ENCODE measurements around the gene FOS.

Gene FOS

GRCh38 chr14:75238756-75239455 is 39.7 kb upstream of the FOS start:
- WGBS: 70% methylated on average over 11 of the region's 11 CpGs
- Histone ChIP-seq H3K27me3 (ENCODE audit: insufficient read depth, low read length) (no peaks in the 10 kb centered on the region), H3K4me3 (ENCODE audit: low read length) (no peak overlapping the region), H3K9me3 (ENCODE audit: insufficient read depth, low read depth, low read length) (no peaks in the 10 kb centered on the region), H3K27ac (ENCODE audit: low read depth, low read length) (no peak overlapping the region), H3K9ac (ENCODE audit: low read depth, low read length) (no peak overlapping the region), H3K4me1 (ENCODE audit: insufficient read depth, low read length) (no peaks in the 10 kb centered on the region), H3K36me3 (ENCODE audit: insufficient read depth, low read length) (no peaks in the 10 kb centered on the region)

GRCh38 chr14:75240781-75241180 is 37.8 kb upstream of the FOS start:
- Histone ChIP-seq H3K4me3 (ENCODE audit: low read length) (no peak overlapping the region), H3K27ac (ENCODE audit: low read depth, low read length) (no peak overlapping the region), H3K27me3 (ENCODE audit: insufficient read depth, low read length) (no peaks in the 10 kb centered on the region), H3K9me3 (ENCODE audit: insufficient read depth, low read depth, low read length) (no peaks in the 10 kb centered on the region), H3K9ac (ENCODE audit: low read depth, low read length) (no peak overlapping the region), H3K36me3 (ENCODE audit: insufficient read depth, low read length) (no peaks in the 10 kb centered on the region), H3K4me1 (ENCODE audit: insufficient read depth, low read length) (no peaks in the 10 kb centered on the region)
- WGBS: 94% methylated on average over 6 of the region's 6 CpGs

GRCh38 chr14:75242546-75243273 is 35.9 kb upstream of the FOS start:
- H3K4me1 ChIP-seq (ENCODE audit: insufficient read depth, low read length): no peaks in the 10 kb centered on the region
- no peaks in the 10 kb centered on the region for H3K27me3 ChIP-seq (ENCODE audit: insufficient read depth, low read length)
- H3K27ac ChIP-seq (ENCODE audit: low read depth, low read length): no peak overlapping the region
- 71% methylated on average over 12 of the region's 12 CpGs for WGBS
- no peak overlapping the region for H3K4me3 ChIP-seq (ENCODE audit: low read length)
- no peaks in the 10 kb centered on the region for H3K36me3 ChIP-seq (ENCODE audit: insufficient read depth, low read length)
- H3K9me3 ChIP-seq (ENCODE audit: insufficient read depth, low read depth, low read length): no peaks in the 10 kb centered on the region
- no peak overlapping the region for H3K9ac ChIP-seq (ENCODE audit: low read depth, low read length)

GRCh38 chr14:75244121-75244520 is 34.5 kb upstream of the FOS start:
- Histone ChIP-seq H3K36me3 (ENCODE audit: insufficient read depth, low read length) (no peaks in the 10 kb centered on the region), H3K4me3 (ENCODE audit: low read length) (no peak overlapping the region), H3K27ac (ENCODE audit: low read depth, low read length) (no peak overlapping the region), H3K27me3 (ENCODE audit: insufficient read depth, low read length) (no peaks in the 10 kb centered on the region), H3K9me3 (ENCODE audit: insufficient read depth, low read depth, low read length) (no peaks in the 10 kb centered on the region), H3K9ac (ENCODE audit: low read depth, low read length) (no peak overlapping the region), H3K4me1 (ENCODE audit: insufficient read depth, low read length) (0 out of 2 replicates have a peak, but pooled peaks cover under 1% of the 10 kb centered on the region)
- 95% methylated on average over 5 of the region's 5 CpGs for whole genome bisulfite sequencing

GRCh38 chr14:75246546-75247285 is 31.9 kb upstream of the FOS start:
- WGBS: 96% methylated on average over 7 of the region's 7 CpGs
- Histone ChIP-seq H3K9ac (ENCODE audit: low read depth, low read length) (no peak overlapping the region), H3K27ac (ENCODE audit: low read depth, low read length) (no peak overlapping the region), H3K4me1 (ENCODE audit: insufficient read depth, low read length) (peaks cover 8% of the 10 kb centered on the region; the same call in 1 of the 2 replicates), H3K27me3 (ENCODE audit: insufficient read depth, low read length) (no peaks in the 10 kb centered on the region), H3K9me3 (ENCODE audit: insufficient read depth, low read depth, low read length) (no peaks in the 10 kb centered on the region), H3K4me3 (ENCODE audit: low read length) (no peak overlapping the region), H3K36me3 (ENCODE audit: insufficient read depth, low read length) (no peaks in the 10 kb centered on the region)

- H3K4me3 ChIP-seq (ENCODE audit: low read length): no peak overlapping the region
- no peaks in the 10 kb centered on the region for H3K36me3 ChIP-seq (ENCODE audit: insufficient read depth, low read length)
- WGBS: 79% methylated on average over 15 of the region's 15 CpGs
- H3K9me3 ChIP-seq (ENCODE audit: insufficient read depth, low read depth, low read length): no peaks in the 10 kb centered on the region
- peaks cover 8% of the 10 kb centered on the region; the same call in 1 of the 2 replicates for H3K4me1 ChIP-seq (ENCODE audit: insufficient read depth, low read length)
- H3K27ac ChIP-seq (ENCODE audit: low read depth, low read length): no peak overlapping the region
- H3K27me3 ChIP-seq (ENCODE audit: insufficient read depth, low read length): no peaks in the 10 kb centered on the region
- no peak overlapping the region for H3K9ac ChIP-seq (ENCODE audit: low read depth, low read length)
Observed at GRCh38 chr14:75247286-75247922, 31.2 kb upstream of the FOS start.

- WGBS: 95% methylated on average over 5 of the region's 6 CpGs
Observed at GRCh38 chr14:75247939-75248338, 30.7 kb upstream of the FOS start.

GRCh38 chr14:75249251-75249957 is 29.2 kb upstream of the FOS start:
- no peak overlapping the region for H3K9ac ChIP-seq (ENCODE audit: low read depth, low read length)

More at GRCh38 chr14:75247939-75248338, 30.7 kb upstream of the FOS start:
- no peaks in the 10 kb centered on the region for H3K9me3 ChIP-seq (ENCODE audit: insufficient read depth, low read depth, low read length)
- H3K4me3 ChIP-seq (ENCODE audit: low read length): no peak overlapping the region
- H3K4me1 ChIP-seq (ENCODE audit: insufficient read depth, low read length): peaks cover 8% of the 10 kb centered on the region; the same call in 1 of the 2 replicates
- no peaks in the 10 kb centered on the region for H3K27me3 ChIP-seq (ENCODE audit: insufficient read depth, low read length)
- no peak overlapping the region for H3K9ac ChIP-seq (ENCODE audit: low read depth, low read length)
- H3K36me3 ChIP-seq (ENCODE audit: insufficient read depth, low read length): no peaks in the 10 kb centered on the region
- H3K27ac ChIP-seq (ENCODE audit: low read depth, low read length): no peak overlapping the region

GRCh38 chr14:75249958-75250336 is 28.7 kb upstream of the FOS start:
- H3K4me1 ChIP-seq (ENCODE audit: insufficient read depth, low read length): peaks cover 8% of the 10 kb centered on the region; the same call in 1 of the 2 replicates
- 97% methylated on average over 2 of the region's 2 CpGs for WGBS

More at GRCh38 chr14:75249251-75249957, 29.2 kb upstream of the FOS start:
- WGBS: 86% methylated on average over 10 of the region's 10 CpGs
- Histone ChIP-seq H3K9me3 (ENCODE audit: insufficient read depth, low read depth, low read length) (no peaks in the 10 kb centered on the region), H3K4me1 (ENCODE audit: insufficient read depth, low read length) (peaks cover 8% of the 10 kb centered on the region; the same call in 1 of the 2 replicates), H3K4me3 (ENCODE audit: low read length) (no peak overlapping the region), H3K27ac (ENCODE audit: low read depth, low read length) (no peak overlapping the region), H3K36me3 (ENCODE audit: insufficient read depth, low read length) (no peaks in the 10 kb centered on the region), H3K27me3 (ENCODE audit: insufficient read depth, low read length) (no peaks in the 10 kb centered on the region)

GRCh38 chr14:75250800-75251199 is 27.8 kb upstream of the FOS start:
- Histone ChIP-seq H3K9ac (ENCODE audit: low read depth, low read length) (no peak overlapping the region), H3K4me3 (ENCODE audit: low read length) (no peak overlapping the region), H3K27me3 (ENCODE audit: insufficient read depth, low read length) (no peaks in the 10 kb centered on the region), H3K36me3 (ENCODE audit: insufficient read depth, low read length) (no peaks in the 10 kb centered on the region), H3K27ac (ENCODE audit: low read depth, low read length) (no peak overlapping the region), H3K4me1 (ENCODE audit: insufficient read depth, low read length) (peaks cover 8% of the 10 kb centered on the region; the same call in 1 of the 2 replicates), H3K9me3 (ENCODE audit: insufficient read depth, low read depth, low read length) (no peaks in the 10 kb centered on the region)
- 92% methylated on average over 2 of the region's 4 CpGs for WGBS

More at GRCh38 chr14:75249958-75250336, 28.7 kb upstream of the FOS start:
- H3K9me3 ChIP-seq (ENCODE audit: insufficient read depth, low read depth, low read length): no peaks in the 10 kb centered on the region
- H3K36me3 ChIP-seq (ENCODE audit: insufficient read depth, low read length): no peaks in the 10 kb centered on the region
- no peak overlapping the region for H3K27ac ChIP-seq (ENCODE audit: low read depth, low read length)
- H3K4me3 ChIP-seq (ENCODE audit: low read length): no peak overlapping the region
- H3K27me3 ChIP-seq (ENCODE audit: insufficient read depth, low read length): no peaks in the 10 kb centered on the region
- H3K9ac ChIP-seq (ENCODE audit: low read depth, low read length): no peak overlapping the region
